Testis (tissue), 2 donors: ENCODE results near the gene ARHGAP25.

Experiments used
- POLR2A ChIP-seq: fragments of 450-650 bp; IDR thresholded peaks from one replicate; pipeline ENCODE4 v1.6.1; 2017; ENCODE audit warnings: antibody characterized with exemption, mild to moderate bottlenecking, moderate library complexity
- TF ChIP-seq, protein P1 (sequence below), 3 experiments: fragments of 450-650 bp in 2 of 3; fragments of 200-600 bp in 1 of 3; sonication (generic) in 1 of 3; IDR thresholded peaks; one replicate each; pipeline ENCODE4 v1.5.1; 2016 to 2019; ENCODE audit warnings: antibody characterized with exemption in 3 of 3, mild to moderate bottlenecking in 2 of 3, moderate library complexity in 1 of 3

GRCh38 chr2:68741805-68742306 is 7.2 kb downstream of the ARHGAP25 start:
- TF ChIP-seq, protein P1, sequence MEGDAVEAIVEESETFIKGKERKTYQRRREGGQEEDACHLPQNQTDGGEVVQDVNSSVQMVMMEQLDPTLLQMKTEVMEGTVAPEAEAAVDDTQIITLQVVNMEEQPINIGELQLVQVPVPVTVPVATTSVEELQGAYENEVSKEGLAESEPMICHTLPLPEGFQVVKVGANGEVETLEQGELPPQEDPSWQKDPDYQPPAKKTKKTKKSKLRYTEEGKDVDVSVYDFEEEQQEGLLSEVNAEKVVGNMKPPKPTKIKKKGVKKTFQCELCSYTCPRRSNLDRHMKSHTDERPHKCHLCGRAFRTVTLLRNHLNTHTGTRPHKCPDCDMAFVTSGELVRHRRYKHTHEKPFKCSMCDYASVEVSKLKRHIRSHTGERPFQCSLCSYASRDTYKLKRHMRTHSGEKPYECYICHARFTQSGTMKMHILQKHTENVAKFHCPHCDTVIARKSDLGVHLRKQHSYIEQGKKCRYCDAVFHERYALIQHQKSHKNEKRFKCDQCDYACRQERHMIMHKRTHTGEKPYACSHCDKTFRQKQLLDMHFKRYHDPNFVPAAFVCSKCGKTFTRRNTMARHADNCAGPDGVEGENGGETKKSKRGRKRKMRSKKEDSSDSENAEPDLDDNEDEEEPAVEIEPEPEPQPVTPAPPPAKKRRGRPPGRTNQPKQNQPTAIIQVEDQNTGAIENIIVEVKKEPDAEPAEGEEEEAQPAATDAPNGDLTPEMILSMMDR (IDR thresholded peaks at IDR 0.05), result no peak
- TF ChIP-seq POLR2A, result no peak
